Thoracic aorta (tissue), 2 donors: Measurements from ENCODE around the gene EPS8L1. TPM values are rescaled to one million over a fixed set of nuclear protein-coding genes. Genes with fewer than 3 reads are reported as not detected.

Source experiments
- ATAC-seq: fragments of 150-250 bp; one replicate; pipeline ENCODE4 v1.8.0; 2017; ENCODE audit warnings: low read depth; ENCODE audit not compliant: insufficient number of reproducible peaks, low FRiP score
- DNase-seq: peaks from one replicate; pipeline ENCODE4 v3.0.0-alpha.2; 2020; ENCODE audit warnings: low spot score
- H3K27ac ChIP-seq, 2 donors: fragments of 200-600 bp; sonication (generic); 1 replicate in 1 of 2; 2 replicates in 1 of 2; pipeline ENCODE4 v1.5.1; 2016; ENCODE audit warnings: mild to moderate bottlenecking in 2 of 2, moderate library complexity in 2 of 2
- H3K27me3 ChIP-seq: fragments of 200-600 bp; sonication (generic); replicated peaks from 2 replicates; pipeline ENCODE4 v1.6.0; 2016; ENCODE audit warnings: mild to moderate bottlenecking; ENCODE audit not compliant: insufficient read depth
- H3K36me3 ChIP-seq: fragments of 200-600 bp; sonication (generic); one replicate; pipeline ENCODE4 v1.5.1; 2016
- H3K4me1 ChIP-seq, 2 donors: fragments of 200-600 bp; sonication (generic); 1 replicate in 1 of 2; 2 replicates in 1 of 2; pipeline versions ENCODE4 v1.5.1 to v1.6.0; 2016; ENCODE audit warnings: low read depth in 2 of 2, mild to moderate bottlenecking in 1 of 2; ENCODE audit not compliant: control insufficient read depth in 1 of 2
- H3K4me3 ChIP-seq: fragments of 200-600 bp; sonication (generic); 2 replicates; pipeline ENCODE4 v1.5.1; 2016; ENCODE audit warnings: mild to moderate bottlenecking
- H3K9me3 ChIP-seq: fragments of 200-600 bp; sonication (generic); 2 replicates; pipeline ENCODE4 v1.5.1; 2016
- CTCF ChIP-seq: fragments of 200-600 bp; sonication (generic); IDR thresholded peaks from one replicate; pipeline ENCODE4 v1.5.1; 2019; ENCODE audit warnings: antibody characterized with exemption
- total RNA-seq, 2 donors: library from RNA; depleted of rRNA; stranded (reverse); fragments of >200 nt; gene quantifications; one replicate each; pipeline versions ENCODE4 v1.1.0 to v1.2.3, GENCODE V29; 2016

EPS8L1 gene
- total RNA-seq, 2 donors from 2014 or later = 5.4 to 16.3 TPM

- ATAC-seq (no peak), DNase-seq (no peak)
- peak overlapping the region; percentile 75 for H3K4me3 ChIP-seq
- no peaks in the 10 kb centered on the region for H3K9me3 ChIP-seq
- H3K27ac ChIP-seq = peak overlapping the region; percentile 76 to 92
- no peak for TF ChIP-seq CTCF
- H3K27me3 ChIP-seq = no peaks in the 10 kb centered on the region
- H3K4me1 ChIP-seq = peaks cover 26 to 54% of the 10 kb centered on the region in 2 donors
- no peaks in the 10 kb centered on the region for H3K36me3 ChIP-seq
These were observed 40.7 kb downstream of the EPS8L1 start for GRCh38 chr19:55116232-55116858.

GRCh38 chr19:55116859-55117662 is 41.4 kb downstream of the EPS8L1 start, which contains the start of gene PPP1R12C:
TSS of gene PPP1R12C (minus strand) at chr19:55117637. CDS start at chr19:55117543, 94 bp downstream.
- ATAC-seq (no peak), DNase-seq (no peak)
- Histone ChIP-seq H3K27me3 (no peaks in the 10 kb centered on the region), H3K27ac (peak within 1 kb of the TSS; percentile 76 to 92), H3K36me3 (no peaks in the 10 kb centered on the region), H3K9me3 (no peaks in the 10 kb centered on the region), H3K4me3 (peak within 1 kb of the TSS; percentile 83), H3K4me1 (peaks cover 26 to 48% of the 10 kb centered on the region in 2 donors)
- TF ChIP-seq CTCF = no peak

GRCh38 chr19:55117663-55118391 is 42.2 kb downstream of the EPS8L1 start:
- Histone ChIP-seq H3K27me3 (no peaks in the 10 kb centered on the region), H3K9me3 (no peaks in the 10 kb centered on the region), H3K4me1 (peaks cover 25 to 41% of the 10 kb centered on the region in 2 donors), H3K4me3 (peak overlapping the region; percentile 83), H3K27ac (peak overlapping the region; percentile 76 to 78), H3K36me3 (no peaks in the 10 kb centered on the region)
- DNase-seq (peak; percentile 97), ATAC-seq (peak; percentile 81)
- no peak for TF ChIP-seq CTCF

- Histone ChIP-seq H3K36me3 (no peaks in the 10 kb centered on the region), H3K4me3 (peak overlapping the region; percentile 83), H3K9me3 (no peaks in the 10 kb centered on the region), H3K27ac (peak overlapping the region; percentile 76 to 78), H3K4me1 (peaks cover 19 to 34% of the 10 kb centered on the region in 2 donors), H3K27me3 (no peaks in the 10 kb centered on the region)
- ATAC-seq = no peak
- DNase-seq = no peak
- no peak for TF ChIP-seq CTCF
These were observed 42.8 kb downstream of the EPS8L1 start for GRCh38 chr19:55118401-55118991.
